Measurements from ENCODE around the gene FLNC. TPM values are rescaled to one million over a fixed set of nuclear protein-coding genes. Genes with fewer than 3 reads are reported as not detected.

Gene FLNC
- total RNA-seq, 1 donor from 2014 or later, result 241 TPM

DNA sequence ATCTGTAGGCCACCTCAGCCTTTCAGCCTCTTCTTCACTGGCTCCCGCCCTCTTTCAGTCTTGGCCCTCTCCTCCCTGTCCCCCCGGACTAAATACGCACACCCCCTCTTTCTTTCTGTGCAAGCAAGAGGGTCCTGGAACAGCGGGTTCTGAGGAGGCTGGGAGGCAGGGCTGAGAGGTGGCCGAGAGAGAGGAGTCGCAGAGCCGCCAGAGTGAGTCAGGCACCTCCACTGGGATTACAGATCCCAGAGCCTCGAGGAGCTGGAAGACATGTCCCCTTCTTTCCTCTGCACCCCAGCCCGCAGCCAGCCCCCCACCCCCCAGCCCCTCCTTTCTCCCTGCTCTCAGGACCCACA, 38.3 kb upstream of the FLNC start:
- peaks cover 11% of the 10 kb centered on the region for H3K4me1 Mint-ChIP-seq (ENCODE audit: low read depth, unreplicated experiment)

DNA sequence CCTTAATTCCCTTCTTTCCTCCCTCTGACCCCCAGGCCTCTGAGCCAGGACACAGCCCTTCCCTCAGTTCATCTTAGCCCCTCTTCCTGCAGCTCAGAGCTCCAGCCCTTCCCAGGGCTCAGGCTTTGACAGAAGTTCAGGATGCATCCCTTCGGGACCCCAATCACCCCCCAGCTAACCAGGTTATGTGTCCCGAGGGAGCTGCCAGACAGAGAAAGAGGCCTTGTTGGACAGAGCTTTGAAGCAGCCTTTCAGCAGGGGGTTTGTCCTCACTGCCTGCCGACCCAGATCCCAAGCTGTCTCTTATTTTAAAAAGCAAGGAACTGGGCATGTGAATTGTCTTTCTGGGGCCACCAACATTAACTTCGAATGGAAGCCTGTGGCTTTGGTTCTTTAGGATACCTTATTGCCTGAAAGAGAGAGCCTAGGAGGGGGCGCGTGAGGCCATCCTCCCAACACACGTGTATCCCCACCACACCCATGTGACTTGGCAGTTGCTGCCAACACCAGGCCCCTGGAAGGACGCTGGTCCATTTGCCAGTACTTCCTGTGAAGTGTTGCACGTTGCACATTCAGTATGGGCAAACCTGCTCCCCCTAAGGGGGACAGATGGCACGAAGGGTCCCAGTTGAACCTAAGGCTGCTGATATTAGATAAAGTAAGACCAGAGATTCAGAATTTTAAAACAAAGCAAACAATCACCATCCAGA, 37.6 kb upstream of the FLNC start:
- Mint-ChIP-seq H3K4me1 (ENCODE audit: low read depth, unreplicated experiment) (peaks cover 11% of the 10 kb centered on the region), H3K9me3 (ENCODE audit: unreplicated experiment) (peaks cover 6% of the 10 kb centered on the region), H3K27me3 (ENCODE audit: unreplicated experiment) (peaks cover 13% of the 10 kb centered on the region), H3K4me3 (ENCODE audit: unreplicated experiment) (peak overlapping the region; percentile 90), H3K36me3 (ENCODE audit: unreplicated experiment) (peaks cover 26% of the 10 kb centered on the region), H3K27ac (ENCODE audit: unreplicated experiment) (peak overlapping the region; percentile 78)
- TF ChIP-seq, protein P1, sequence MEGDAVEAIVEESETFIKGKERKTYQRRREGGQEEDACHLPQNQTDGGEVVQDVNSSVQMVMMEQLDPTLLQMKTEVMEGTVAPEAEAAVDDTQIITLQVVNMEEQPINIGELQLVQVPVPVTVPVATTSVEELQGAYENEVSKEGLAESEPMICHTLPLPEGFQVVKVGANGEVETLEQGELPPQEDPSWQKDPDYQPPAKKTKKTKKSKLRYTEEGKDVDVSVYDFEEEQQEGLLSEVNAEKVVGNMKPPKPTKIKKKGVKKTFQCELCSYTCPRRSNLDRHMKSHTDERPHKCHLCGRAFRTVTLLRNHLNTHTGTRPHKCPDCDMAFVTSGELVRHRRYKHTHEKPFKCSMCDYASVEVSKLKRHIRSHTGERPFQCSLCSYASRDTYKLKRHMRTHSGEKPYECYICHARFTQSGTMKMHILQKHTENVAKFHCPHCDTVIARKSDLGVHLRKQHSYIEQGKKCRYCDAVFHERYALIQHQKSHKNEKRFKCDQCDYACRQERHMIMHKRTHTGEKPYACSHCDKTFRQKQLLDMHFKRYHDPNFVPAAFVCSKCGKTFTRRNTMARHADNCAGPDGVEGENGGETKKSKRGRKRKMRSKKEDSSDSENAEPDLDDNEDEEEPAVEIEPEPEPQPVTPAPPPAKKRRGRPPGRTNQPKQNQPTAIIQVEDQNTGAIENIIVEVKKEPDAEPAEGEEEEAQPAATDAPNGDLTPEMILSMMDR (IDR thresholded peaks at IDR 0.05; ENCODE audit: partially characterized antibody, unreplicated experiment), result no peak
- peak; percentile 53 for DNase-seq

More for the DNA sequence above, 38.3 kb upstream of the FLNC start:
- Mint-ChIP-seq H3K4me3 (ENCODE audit: unreplicated experiment) (peak overlapping the region; percentile 90), H3K36me3 (ENCODE audit: unreplicated experiment) (peaks cover 19% of the 10 kb centered on the region), H3K9me3 (ENCODE audit: unreplicated experiment) (peaks cover 6% of the 10 kb centered on the region), H3K27me3 (ENCODE audit: unreplicated experiment) (peaks cover 11% of the 10 kb centered on the region), H3K27ac (ENCODE audit: unreplicated experiment) (peak overlapping the region; percentile 78)
- no peak for DNase-seq
- TF ChIP-seq, protein P1 (IDR thresholded peaks at IDR 0.05; ENCODE audit: partially characterized antibody, unreplicated experiment), result no peak

DNA sequence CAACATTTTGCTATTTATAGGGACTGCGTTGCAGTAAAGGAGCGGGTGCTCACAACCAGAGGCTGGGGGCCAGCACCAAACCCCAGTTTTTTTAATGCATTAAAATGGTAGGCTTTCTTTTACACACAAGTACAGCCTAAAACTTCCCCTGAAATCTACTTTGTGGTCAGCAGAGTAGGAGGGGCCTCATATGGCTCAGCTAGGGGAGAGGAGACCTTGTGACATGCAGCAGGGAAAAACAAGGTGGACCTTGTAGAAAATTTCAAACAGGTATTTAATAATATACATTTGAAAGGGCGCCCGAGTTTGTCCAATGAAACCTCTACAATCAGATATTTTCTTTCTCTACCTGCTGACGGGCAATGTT, 37.0 kb upstream of the FLNC start:
- TF ChIP-seq, protein P1 (IDR thresholded peaks at IDR 0.05; ENCODE audit: partially characterized antibody, unreplicated experiment), result no peak
- Mint-ChIP-seq H3K4me1 (ENCODE audit: low read depth, unreplicated experiment) (peaks cover 11% of the 10 kb centered on the region), H3K9me3 (ENCODE audit: unreplicated experiment) (peaks cover 6% of the 10 kb centered on the region), H3K4me3 (ENCODE audit: unreplicated experiment) (peak overlapping the region; percentile 90), H3K27ac (ENCODE audit: unreplicated experiment) (no peak overlapping the region), H3K36me3 (ENCODE audit: unreplicated experiment) (peaks cover 26% of the 10 kb centered on the region), H3K27me3 (ENCODE audit: unreplicated experiment) (peaks cover 13% of the 10 kb centered on the region)
- DNase-seq, result no peak

DNA sequence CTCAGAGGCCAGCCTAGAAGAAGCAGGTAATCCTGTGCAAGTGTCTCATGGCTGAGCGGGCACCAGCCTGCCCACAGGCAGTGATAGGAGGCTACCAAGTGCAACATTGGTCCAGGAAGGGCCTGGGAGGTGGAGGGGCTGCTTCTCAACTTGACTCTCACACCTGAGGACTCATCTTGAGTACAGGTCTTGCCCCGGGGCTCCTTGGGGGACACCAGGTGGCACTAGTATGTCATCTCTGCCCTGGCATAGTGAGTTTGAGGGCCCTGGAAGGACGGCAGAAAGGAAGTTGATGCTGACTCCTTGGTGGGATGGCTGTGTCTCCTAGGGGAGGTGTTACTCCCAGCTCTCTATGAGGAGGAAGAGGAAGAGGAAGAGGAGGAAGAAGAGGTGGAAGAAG, 36.2 kb upstream of the FLNC start:
- Mint-ChIP-seq H3K27me3 (ENCODE audit: unreplicated experiment) (peaks cover 13% of the 10 kb centered on the region), H3K27ac (ENCODE audit: unreplicated experiment) (no peak overlapping the region), H3K36me3 (ENCODE audit: unreplicated experiment) (peaks cover 26% of the 10 kb centered on the region), H3K9me3 (ENCODE audit: unreplicated experiment) (peaks cover 5% of the 10 kb centered on the region), H3K4me3 (ENCODE audit: unreplicated experiment) (peak overlapping the region; percentile 50), H3K4me1 (ENCODE audit: low read depth, unreplicated experiment) (peaks cover 11% of the 10 kb centered on the region)
- TF ChIP-seq, protein P1 (IDR thresholded peaks at IDR 0.05; ENCODE audit: partially characterized antibody, unreplicated experiment), result no peak
- DNase-seq, result no peak

- Mint-ChIP-seq H3K4me3 (ENCODE audit: unreplicated experiment) (peak overlapping the region; percentile 50), H3K9me3 (ENCODE audit: unreplicated experiment) (peaks cover 5% of the 10 kb centered on the region), H3K27me3 (ENCODE audit: unreplicated experiment) (peaks cover 13% of the 10 kb centered on the region), H3K4me1 (ENCODE audit: low read depth, unreplicated experiment) (peaks cover 11% of the 10 kb centered on the region), H3K36me3 (ENCODE audit: unreplicated experiment) (peaks cover 26% of the 10 kb centered on the region), H3K27ac (ENCODE audit: unreplicated experiment) (no peak overlapping the region)
- TF ChIP-seq, protein P1 (IDR thresholded peaks at IDR 0.05; ENCODE audit: partially characterized antibody, unreplicated experiment), result no peak
- DNase-seq, result no peak
These were observed 35.8 kb upstream of the FLNC start for GRCh38 chr7:128794436-128794835.

All from glutamatergic neuron (in vitro differentiated cells).